GM21619 (cell line): ENCODE data around the gene DIO2.

Experiments
- ATAC-seq: cut with Tn5 transposase; IDR thresholded peaks from one replicate; pipeline ENCODE4 v1.9.1; 2021; ENCODE audit not compliant: unreplicated experiment

DIO2 gene

DNA sequence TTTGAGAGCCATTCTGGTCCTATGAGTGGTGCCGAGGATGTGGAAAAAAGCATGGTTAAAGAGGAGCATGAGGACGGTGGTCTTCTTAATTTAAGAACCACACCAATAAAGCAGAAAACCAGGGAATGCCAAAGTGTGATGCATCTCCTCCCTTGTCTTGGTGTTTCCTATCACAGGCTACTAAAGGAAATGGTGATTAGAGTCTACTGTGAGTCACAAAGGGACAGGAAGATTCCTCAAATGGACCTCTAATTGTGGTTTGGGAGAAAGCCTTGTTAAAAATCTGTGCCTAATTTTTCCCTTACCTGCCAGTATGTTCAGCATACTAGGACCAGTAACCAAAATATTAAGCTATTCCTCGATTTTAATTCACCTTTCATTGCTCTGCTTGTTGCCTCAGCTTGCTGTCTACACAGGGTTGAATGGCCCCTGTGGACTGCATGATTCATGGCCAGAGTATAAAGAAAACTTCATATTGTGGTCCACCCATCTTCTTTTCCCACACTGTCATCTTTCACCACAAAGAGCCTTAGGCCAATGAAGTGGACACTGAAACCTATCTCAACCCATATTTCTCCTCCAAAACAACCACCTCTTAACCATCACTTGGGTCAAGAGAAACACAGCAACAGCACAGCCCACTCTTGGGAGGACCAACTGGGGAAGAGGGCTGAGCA lies 38.8 kb downstream of the DIO2 start:
- ATAC-seq: no peak

DNA sequence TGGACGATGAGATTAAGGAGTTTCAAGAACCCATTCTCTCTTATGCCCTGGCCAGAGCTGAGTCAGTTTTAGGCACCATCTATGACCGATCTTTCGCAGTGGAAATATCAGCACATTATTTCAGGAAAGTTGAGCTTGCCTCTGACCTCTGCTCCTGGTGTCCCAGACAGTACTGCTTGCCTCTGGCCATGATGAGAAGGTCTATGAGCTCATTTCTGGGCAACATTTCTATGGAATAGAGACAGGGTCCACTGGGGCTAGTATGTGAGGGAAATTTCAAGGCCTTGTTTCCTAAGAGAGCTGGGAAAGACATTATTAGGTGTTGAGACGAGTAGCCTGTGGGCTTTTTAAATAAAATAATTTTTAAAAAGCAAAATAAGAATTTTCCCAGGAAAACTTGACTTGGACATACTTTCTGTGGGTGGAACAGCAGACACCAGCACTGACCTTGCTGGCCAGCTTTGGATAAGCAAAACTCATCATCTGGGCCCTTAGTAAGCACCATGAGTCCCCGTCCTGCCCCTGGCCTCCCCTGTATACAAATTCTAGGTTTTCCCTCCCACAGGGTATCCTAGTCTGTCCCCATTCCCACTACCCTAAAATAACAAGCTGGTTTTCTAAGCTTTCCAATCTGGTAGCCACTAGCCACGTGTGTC lies 43.4 kb downstream of the DIO2 start:
- ATAC-seq: no peak

DNA sequence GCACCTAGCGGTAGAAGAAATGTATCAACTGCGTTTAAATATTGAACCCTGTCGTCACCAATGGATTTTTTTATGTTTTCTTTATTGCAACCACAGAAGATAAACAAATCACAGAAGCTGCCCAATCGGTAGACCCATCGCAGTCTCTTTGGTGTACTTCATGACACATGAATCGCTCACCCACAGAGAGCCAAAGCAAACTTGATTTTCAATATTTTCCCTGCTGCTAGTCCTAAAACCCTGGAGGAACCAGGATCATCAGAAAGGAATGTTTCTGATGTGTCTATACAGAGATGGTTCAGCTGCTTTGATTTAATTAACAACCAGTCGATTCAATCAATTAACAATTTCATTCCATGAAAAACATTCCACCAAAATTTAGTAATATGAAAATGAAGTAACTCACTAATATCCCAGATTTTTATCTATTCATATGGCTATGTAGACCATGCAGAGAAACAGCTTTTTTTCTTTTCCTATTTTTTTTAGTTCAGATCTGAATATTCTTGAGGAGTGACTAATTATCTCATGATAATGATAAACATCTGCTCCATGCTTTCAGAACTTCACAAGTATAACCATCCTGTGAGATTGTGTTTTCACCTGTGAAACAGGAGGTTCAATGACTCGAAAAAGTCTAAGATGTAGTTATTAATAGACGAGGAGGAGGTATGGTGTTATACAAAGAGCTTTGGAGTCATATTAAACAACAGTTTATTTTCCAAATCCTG lies 46.1 kb downstream of the DIO2 start:
- no peak for ATAC-seq

DNA sequence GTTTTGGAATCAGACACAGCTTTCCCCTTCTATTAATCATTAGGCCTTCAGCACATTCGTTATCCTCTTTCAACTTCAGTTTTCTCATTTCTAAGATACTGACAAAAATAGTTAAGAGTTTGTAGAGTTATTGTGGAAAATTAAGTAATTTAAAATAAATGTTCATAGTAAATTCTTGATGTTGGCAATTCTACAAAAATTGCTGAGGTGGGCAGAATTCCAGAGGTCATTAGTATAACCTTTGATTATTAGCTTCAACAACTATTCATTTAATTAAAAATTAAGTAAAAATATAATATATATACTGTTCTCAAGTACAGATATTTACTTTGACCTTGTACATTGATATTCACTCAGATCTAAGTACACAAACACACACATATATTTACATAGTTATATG lies 58.5 kb downstream of the DIO2 start:
- no peak for ATAC-seq

DNA sequence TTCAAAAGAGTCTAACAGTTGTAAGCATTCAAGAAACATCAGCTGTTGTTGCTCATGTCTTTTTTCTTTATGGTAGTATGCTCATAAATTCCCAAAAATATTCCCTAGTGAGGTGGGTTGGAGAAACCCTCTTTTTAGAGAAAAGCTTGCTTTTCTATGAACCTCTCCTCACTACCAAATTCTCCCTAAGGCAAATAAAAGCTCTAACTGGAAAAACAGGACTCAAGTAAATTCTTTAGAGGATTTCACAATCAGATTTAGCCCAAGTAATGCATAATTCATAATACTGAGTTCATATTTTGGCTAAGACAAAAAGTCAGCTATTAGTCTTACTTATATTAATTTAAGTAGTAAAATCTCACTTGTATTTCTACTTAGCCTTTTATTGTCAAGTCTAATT lies 59.1 kb downstream of the DIO2 start:
- ATAC-seq: no peak

DNA sequence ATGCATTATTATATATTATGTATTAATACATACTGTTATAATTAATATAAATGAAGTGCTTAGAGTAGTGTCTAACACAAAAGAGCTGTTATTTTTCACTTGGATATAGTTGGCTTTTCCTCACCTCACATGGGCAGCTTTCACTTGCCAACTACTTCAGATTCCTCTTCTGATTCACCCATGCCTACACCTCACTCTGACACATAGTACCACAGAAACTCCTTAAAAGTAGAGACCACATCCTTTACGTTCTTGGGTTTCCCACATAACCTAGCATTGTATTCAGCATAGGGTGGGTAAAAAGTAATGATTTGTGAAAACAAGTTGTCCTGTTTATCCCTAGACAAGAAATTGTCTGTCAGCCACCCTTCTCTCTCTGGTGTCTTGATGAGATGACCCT lies 61.0 kb downstream of the DIO2 start:
- ATAC-seq: no peak
